ENCODE data around the gene SH3RF1. TPM values are rescaled to one million over a fixed set of nuclear protein-coding genes. Genes with fewer than 3 reads are reported as not detected.

Gene SH3RF1
- total and polyA plus RNA-seq, 10 of the 15 experiments (the other 5 are each of a cell fraction or from before 2014, with no cell fraction given): 4.5 to 22.5 (median 10.4) TPM

GRCh38 chr4:169121861-169122382 is 148.8 kb downstream of the SH3RF1 start:
- no peak overlapping the region for H2AFZ ChIP-seq (ENCODE audit: control insufficient read depth, low read depth, low read length)
- ChIA-PET CTCF (interaction anchor here (0.6 kb wide), 1 partner anchor 1734 kb away, joined by 3 read pairs; no protein-coding TSS in a partner anchor), RAD21 (ENCODE audit: unreplicated experiment) (no interaction called here), POLR2A (no interaction called here), SMC1A (ENCODE audit: uncharacterized antibody, unreplicated experiment) (interaction anchor here (0.6 kb wide), 2 partner anchors 100 to 232 kb away, joined by 3 to 4 read pairs; no protein-coding TSS in a partner anchor)
- 97% methylated on average over 12 of the region's 12 CpGs for WGBS (ENCODE audit: insufficient coverage, insufficient replicate concordance, low lambda C conversion rate, missing lambda C conversion rate)
- in situ Hi-C loops (cut with MboI): no loop called here
- BruUV-seq (replicated peaks): no TSS peak
- DNase-seq (ENCODE audit: low read depth, low spot score): no peak
- intact Hi-C loops (cut with micrococcal nuclease; ENCODE audit: unreplicated experiment): loop anchor here (10.0 kb wide), 1 partner anchor 363 kb away; no protein-coding TSS in a partner anchor
- no peak overlapping the region for H3K27ac ChIP-seq (ENCODE audit: control insufficient read depth, insufficient read depth)
- no peaks in the 10 kb centered on the region for H3K79me2 ChIP-seq (ENCODE audit: control insufficient read depth, insufficient read depth, low read length)
- H3K9ac ChIP-seq (ENCODE audit: control insufficient read depth, insufficient read depth, low read length): no peak overlapping the region
- H3K4me1 ChIP-seq (ENCODE audit: control insufficient read depth, insufficient read depth, low read length): no peaks in the 10 kb centered on the region
- H3K9me3 ChIP-seq (replicated peaks; ENCODE audit: control insufficient read depth, insufficient read depth, low read length): no peaks in the 10 kb centered on the region
- no peak for ATAC-seq
- H4K20me1 ChIP-seq (ENCODE audit: control insufficient read depth, insufficient read depth): no peaks in the 10 kb centered on the region
- H3K4me2 ChIP-seq (ENCODE audit: control insufficient read depth, insufficient read depth): no peak overlapping the region
- no peaks in the 10 kb centered on the region for H3K27me3 ChIP-seq (replicated peaks in 1 of 2; ENCODE audit: control insufficient read depth in 2 of 2, insufficient read depth in 2 of 2, low read length in 1 of 2)
- peaks cover 6 to 17% of the 10 kb centered on the region in 2 experiments; a peak in 3 of 4 replicates for H3K36me3 ChIP-seq (ENCODE audit: control insufficient read depth in 2 of 2, insufficient read depth in 2 of 2, low read length in 1 of 2)
- no peak for FAIRE-seq
- no peak overlapping the region for H3K4me3 ChIP-seq
- TF ChIP-seq POLR2A (IDR thresholded peaks at IDR 0.05; ENCODE audit: low read depth, low read length) (no peak), POLR2AphosphoS5 (IDR thresholded peaks at IDR 0.05; ENCODE audit: low read length) (no peak), KLF5 (IDR thresholded peaks at IDR 0.05; ENCODE audit: partially characterized antibody) (no peak), NR2C2 (IDR thresholded peaks at IDR 0.05; ENCODE audit: borderline replicate concordance, control insufficient read depth, insufficient read length, low read depth) (no peak), SMARCA5 (IDR thresholded peaks at IDR 0.05) (no peak), ZNF274 (IDR thresholded peaks at IDR 0.05; ENCODE audit: insufficient read depth, insufficient read length) (no peak), KAT2A (conservative IDR thresholded peaks at IDR 0.05; ENCODE audit: control insufficient read depth, low read depth, low read length) (no peak), MAX (IDR thresholded peaks at IDR 0.05; ENCODE audit: low read depth, low read length) (no peak), SREBF2 (IDR thresholded peaks at IDR 0.05; ENCODE audit: low read length) (no peak), HDAC6 (IDR thresholded peaks at IDR 0.05; ENCODE audit: unreplicated experiment) (no peak), FOXK2 (IDR thresholded peaks at IDR 0.05) (no peak), MLLT1 (IDR thresholded peaks at IDR 0.05) (no peak), SMAD5 (IDR thresholded peaks at IDR 0.05; ENCODE audit: low read depth) (no peak), EGR1 (IDR thresholded peaks at IDR 0.05; ENCODE audit: borderline replicate concordance in 1 of 2, low read depth in 2 of 2, low read length in 2 of 2) (no peak), ZNF24 (IDR thresholded peaks at IDR 0.05) (no peak), ZNF217 (IDR thresholded peaks at IDR 0.05) (no peak), ZNF592 (IDR thresholded peaks at IDR 0.05) (no peak), CHD4 (IDR thresholded peaks at IDR 0.05) (no peak)

All from GM12878 (cell line).